K562 (cell line): Measurements from ENCODE around the gene COA7. TPM values are rescaled to one million over a fixed set of nuclear protein-coding genes. Genes with fewer than 3 reads are reported as not detected.

Experiments used
- AFF1 ChIP-seq, 2 experiments: fragments of 450-650 bp; IDR thresholded peaks; 2 replicates each; pipeline ENCODE4 v1.6.1; 2018; ENCODE audit warnings: mild to moderate bottlenecking in 2 of 2, low read depth in 1 of 2; ENCODE audit not compliant: partially characterized antibody in 2 of 2
- ELF2 ChIP-seq: fragments of 250-450 bp; sonication (Bioruptor Pico); IDR thresholded peaks from 2 replicates; pipeline ENCODE4 v1.5.0; 2021; ENCODE audit warnings: mild to moderate bottlenecking
- NCOA1 ChIP-seq: fragments of 450-650 bp; IDR thresholded peaks from 2 replicates; pipeline ENCODE4 v1.6.1; 2016; ENCODE audit warnings: low read depth
- NCOA2 ChIP-seq, 2 experiments: fragments of 450-650 bp; IDR thresholded peaks; 2 replicates each; pipeline ENCODE4 v1.6.1; 2018; ENCODE audit warnings: mild to moderate bottlenecking in 2 of 2, moderate library complexity in 1 of 2; ENCODE audit not compliant: partially characterized antibody in 2 of 2
- NR4A1 ChIP-seq, 2 experiments: fragments of 250-450 bp in 1 of 2; fragments of 450-650 bp in 1 of 2; sonication (Bioruptor Pico) in 1 of 2; IDR thresholded peaks; 2 replicates each; pipeline versions ENCODE4 v1.4.0 to v1.6.1; 2016 to 2020; ENCODE audit warnings: mild to moderate bottlenecking in 2 of 2, missing compliant biosample characterization in 1 of 2, missing genetic modification characterization in 1 of 2, moderate library complexity in 1 of 2
- NRF1 ChIP-seq, 2 experiments: fragments of 450-650 bp; IDR thresholded peaks in 1 of 2; conservative IDR thresholded peaks in 1 of 2; 2 replicates each; pipeline ENCODE4 v1.6.1; 2014; ENCODE audit warnings: mild to moderate bottlenecking in 2 of 2
- PRDM10 ChIP-seq: fragments of 450-650 bp; IDR thresholded peaks from 2 replicates; pipeline ENCODE4 v1.6.1; 2018; ENCODE audit not compliant: partially characterized antibody
- RAD21 ChIP-seq, 2 experiments: fragments of 250-450 bp in 1 of 2; fragments of 450-650 bp in 1 of 2; sonication (Bioruptor Pico) in 1 of 2; formaldehyde crosslinking in 1 of 2; IDR thresholded peaks in 1 of 2; conservative IDR thresholded peaks in 1 of 2; 2 replicates each; pipeline versions ENCODE4 v1.4.0 to v1.8.0; 2020 to 2022; ENCODE audit warnings: mild to moderate bottlenecking in 2 of 2, moderate library complexity in 1 of 2
- RNF2 ChIP-seq: sonication (generic); IDR thresholded peaks from 2 replicates; pipeline ENCODE4 v1.6.1; 2016
- SMAD3 ChIP-seq: fragments of 450-650 bp; formaldehyde crosslinking; conservative IDR thresholded peaks from 2 replicates; pipeline ENCODE4 v1.4.0; 2020; ENCODE audit warnings: mild to moderate bottlenecking
- TAF7 ChIP-seq: fragments of 450-650 bp; IDR thresholded peaks from 2 replicates; pipeline ENCODE4 v1.6.1; 2016; ENCODE audit warnings: missing genetic modification characterization, missing compliant biosample characterization
- ZNF143 ChIP-seq: sonication (generic); formaldehyde crosslinking; IDR thresholded peaks from 2 replicates; pipeline ENCODE4 v1.9.0; 2022; ENCODE audit warnings: mild to moderate bottlenecking, missing genetic modification reagents
- ZNF146 ChIP-seq: IDR thresholded peaks from one replicate; pipeline ENCODE4 v1.6.1; 2018; ENCODE audit warnings: missing compliant biosample characterization; ENCODE audit not compliant: unreplicated experiment
- ZNF395 ChIP-seq: fragments of 200-800 bp; sonication (Bioruptor generic); IDR thresholded peaks from 2 replicates; pipeline ENCODE4 v1.6.1; 2017; ENCODE audit warnings: missing genetic modification characterization, missing compliant biosample characterization
- ZNF79 ChIP-seq: fragments of 250-450 bp; sonication (Bioruptor Pico); IDR thresholded peaks from 2 replicates; pipeline ENCODE4 v1.4.0; 2020; ENCODE audit warnings: low read depth, mild to moderate bottlenecking, moderate library complexity
- polyA plus RNA-seq, 8 experiments: library from polyadenylated mRNA; depleted of rRNA in 4 of 8; stranded (reverse) in 5 of 8; unstranded in 3 of 8; fragments of >200 nt; fragmentation: Nextera tagmentation in 2 of 8; fragmentation: Illumina TruSeq in 1 of 8; extraction: Ambion mirVana in 2 of 8; extraction: Trizol in 1 of 8; gene quantifications; 2 replicates each; pipeline versions ENCODE4 v1.2.1 to v1.2.3, GENCODE V29; 2011 to 2014; ENCODE audit warnings: inconsistent platforms in 1 of 8, missing spikeins in 1 of 8
- total RNA-seq, 7 experiments: library from RNA; depleted of rRNA in 6 of 7; stranded (reverse); fragments of >200 nt in 6 of 7; fragmentation: Illumina TruSeq in 2 of 7; extraction: Trizol in 2 of 7; gene quantifications; 2 replicates each; pipeline versions ENCODE4 v1.2.1 to v1.2.3, GENCODE V29; 2011 to 2021; ENCODE audit warnings: low replicate concordance in 1 of 7

COA7 gene
- total and polyA plus RNA-seq, 9 of the 15 experiments (the other 6 are each of a cell fraction or from before 2014, with no cell fraction given), result 19.4 to 82.8 (median 51.0) TPM

GRCh38 chr1:52697795-52698674 lies at the start of gene COA7 (continued):
- no peak for TF ChIP-seq ZNF146 (CRISPR knock-in tag)
- peak; percentile 55 to 57 for TF ChIP-seq NRF1 (conservative IDR thresholded peaks at IDR 0.05 in 1 of 2, IDR thresholded peaks at IDR 0.05 in 1 of 2)
- TF ChIP-seq NCOA2 (IDR thresholded peaks at IDR 0.05; ENCODE audit: partially characterized antibody in 2 of 2), result no peak
- peak; percentile 79 for TF ChIP-seq ZNF143 (CRISPR knock-in tag)
- peak; percentile 66; the same call in 1 of the 2 replicates for TF ChIP-seq SMAD3 (CRISPR knock-in tag)
- peak; percentile 88 for TF ChIP-seq RNF2
- TF ChIP-seq RAD21 (CRISPR knock-in tag; conservative IDR thresholded peaks at IDR 0.05 in 1 of 2, IDR thresholded peaks at IDR 0.05 in 1 of 2), result 0 out of 4 replicates have a peak, but pooled peaks of 1 of the 2 experiments have one; percentile 1
- 0 out of 2 replicates have a peak, but pooled peaks have one; percentile 13 for TF ChIP-seq NCOA1
- TF ChIP-seq ZNF395 (CRISPR knock-in tag), result peak; percentile 95
- TF ChIP-seq PRDM10, result peak; percentile 84
- no peak; the same call in 1 of the 2 replicates for TF ChIP-seq ZNF79 (CRISPR knock-in tag)
- TF ChIP-seq AFF1 (IDR thresholded peaks at IDR 0.05; ENCODE audit: low read depth in 1 of 2, partially characterized antibody in 2 of 2), result peak in 1 of 2 experiments; percentile 51
- peak; percentile 79 for TF ChIP-seq TAF7 (tag)
- TF ChIP-seq ELF2 (CRISPR knock-in tag), result 0 out of 2 replicates have a peak, but pooled peaks have one; percentile 35
- TF ChIP-seq NR4A1 (CRISPR knock-in tag; IDR thresholded peaks at IDR 0.05), result peak; percentile 57; the same call in 1 of the 2 replicates
- TF ChIP-seq NR4A1 (tag; IDR thresholded peaks at IDR 0.05), result peak; percentile 90; the same call in 1 of the 2 replicates
